HEK293 (cell line): ENCODE data around the gene RNF19B.
"Not testable (repeated sequence)": the region's sequence is repeated elsewhere in the genome, so short reads cannot be mapped to it uniquely, and the experiment has no call there.

Experiments
- CTCF ChIA-PET: fragments of 350-600 bp; formaldehyde crosslinking; extraction: SDS; loops from one replicate; lab custom pipeline; 2021; ENCODE audit warnings: antibody characterized with exemption; lab: Yijun Ruan, JAX
- POLR2A ChIA-PET: fragments of 300-600 bp; formaldehyde crosslinking; extraction: SDS; loops from one replicate; lab custom pipeline; 2020; ENCODE audit warnings: antibody characterized with exemption, inconsistent platforms; lab: Yijun Ruan, JAX
- H3K27ac ChIP-seq: fragments of 200-500 bp; sonication (Bioruptor generic); 2 replicates; pipeline ENCODE4 v1.5.1; 2014; ENCODE audit warnings: low read depth, low read length, control low read depth, inconsistent platforms; ENCODE audit errors: extremely low read depth
- H3K36me3 ChIP-seq, 2 experiments: fragments of 200-500 bp in 1 of 2; sonication (Bioruptor generic) in 1 of 2; 1 replicate in 1 of 2; 2 replicates in 1 of 2; pipeline ENCODE4 v1.5.1; 2014 to 2017; ENCODE audit warnings: inconsistent platforms in 2 of 2, low read length in 2 of 2; ENCODE audit not compliant: control insufficient read depth in 2 of 2, insufficient read depth in 1 of 2
- H3K4me1 ChIP-seq: fragments of 200-500 bp; sonication (Bioruptor generic); 2 replicates; pipeline ENCODE4 v1.5.1; 2014; ENCODE audit warnings: mild to moderate bottlenecking, low read length, inconsistent platforms; ENCODE audit not compliant: control insufficient read depth, insufficient read depth
- H3K4me3 ChIP-seq: 2 replicates; pipeline ENCODE4 v1.5.1; 2011; ENCODE audit warnings: low read depth, mild to moderate bottlenecking, control low read depth, low read length, moderate library complexity
- H3K9me3 ChIP-seq: fragments of 200-500 bp; sonication (Bioruptor generic); 2 replicates; pipeline ENCODE4 v1.5.1; 2014; ENCODE audit warnings: low read depth, low read length, inconsistent platforms; ENCODE audit not compliant: control insufficient read depth, insufficient read depth
- GLI2 ChIP-seq: fragments of 450-650 bp; formaldehyde crosslinking; IDR thresholded peaks from 2 replicates; pipeline ENCODE4; 2017; ENCODE audit warnings: missing biosample characterization, missing genetic modification characterization, low read depth, borderline replicate concordance
- KLF16 ChIP-seq: fragments of 450-650 bp; formaldehyde crosslinking; IDR thresholded peaks from 2 replicates; pipeline ENCODE4 v1.5.1; 2017; ENCODE audit warnings: missing biosample characterization, missing genetic modification characterization
- WT1 ChIP-seq: fragments of 450-650 bp; formaldehyde crosslinking; IDR thresholded peaks from 2 replicates; pipeline ENCODE4 v1.5.1; 2016; ENCODE audit warnings: missing biosample characterization, missing genetic modification characterization
- ZBTB17 ChIP-seq: fragments of 450-650 bp; formaldehyde crosslinking; IDR thresholded peaks from 2 replicates; pipeline ENCODE4 v1.5.1; 2016; ENCODE audit warnings: missing biosample characterization, missing genetic modification characterization
- ZBTB49 ChIP-seq: fragments of 450-650 bp; formaldehyde crosslinking; IDR thresholded peaks from 2 replicates; pipeline ENCODE4 v1.5.1; 2016; ENCODE audit warnings: missing biosample characterization, missing genetic modification characterization, low read depth
- ZNF112 ChIP-seq: fragments of 450-650 bp; formaldehyde crosslinking; IDR thresholded peaks from 2 replicates; pipeline ENCODE4 v1.5.0; 2017; ENCODE audit warnings: missing biosample characterization, missing genetic modification characterization
- ZNF202 ChIP-seq: fragments of 450-650 bp; formaldehyde crosslinking; IDR thresholded peaks from 2 replicates; pipeline ENCODE4 v1.5.1; 2016; ENCODE audit warnings: missing biosample characterization, missing genetic modification characterization, borderline replicate concordance
- ZNF221 ChIP-seq: fragments of 450-650 bp; formaldehyde crosslinking; IDR thresholded peaks from 2 replicates; pipeline ENCODE4 v1.5.1; 2017; ENCODE audit warnings: missing biosample characterization, missing genetic modification characterization, borderline replicate concordance
- ZNF600 ChIP-seq: fragments of 450-650 bp; formaldehyde crosslinking; IDR thresholded peaks from 2 replicates; pipeline ENCODE4 v1.5.1; 2016; ENCODE audit warnings: missing biosample characterization, missing genetic modification characterization
- ZNF660 ChIP-seq: fragments of 450-650 bp; IDR thresholded peaks from 2 replicates; pipeline ENCODE4 v1.5.1; 2018; ENCODE audit warnings: missing biosample characterization, mild to moderate bottlenecking, missing genetic modification characterization

RNF19B gene

GRCh38 chr1:32998997-32999396, 34.4 kb upstream of the RNF19B start:
- H3K4me1 ChIP-seq: no peaks in the 10 kb centered on the region
- H3K27ac ChIP-seq: no peak overlapping the region
- peaks cover 0 to 14% of the 10 kb centered on the region in 2 experiments; a peak in 1 of 3 replicates for H3K36me3 ChIP-seq
- H3K9me3 ChIP-seq: no peaks in the 10 kb centered on the region
- no peak for TF ChIP-seq ZBTB49 (tag by site-specific recombination)
- TF ChIP-seq ZNF202 (tag by site-specific recombination): no peak
- no peak for TF ChIP-seq ZNF660 (tag by site-specific recombination)
- no peak for TF ChIP-seq ZNF221 (tag by site-specific recombination)
- TF ChIP-seq KLF16 (tag by site-specific recombination): no peak
- TF ChIP-seq ZNF112 (tag by site-specific recombination): no peak
- no peak overlapping the region for H3K4me3 ChIP-seq
- ChIA-PET POLR2A (interaction anchor here (0.6 to 1.1 kb wide), 2 partner anchors 34 to 40 kb away, joined by 4 read pairs; partner anchors contain the start of gene RNF19B), CTCF (no interaction called here)

GRCh38 chr1:32998064-32998463, 33.5 kb upstream of the RNF19B start:
- CTCF ChIA-PET: interaction anchor here (0.6 kb wide), 1 partner anchor 156 kb away, joined by 3 read pairs; no protein-coding TSS in a partner anchor
- no peak overlapping the region for H3K27ac ChIP-seq
- POLR2A ChIA-PET: interaction anchor here (1.1 kb wide), 1 partner anchor 33 kb away, joined by 4 read pairs; the partner anchor contains the start of gene RNF19B

GRCh38 chr1:32997381-32997891, 32.8 kb upstream of the RNF19B start:
- Histone ChIP-seq H3K27ac (no peak overlapping the region), H3K4me1 (no peaks in the 10 kb centered on the region), H3K36me3 (peaks cover 0 to 10% of the 10 kb centered on the region in 2 experiments; a peak in 1 of 3 replicates)
- ChIA-PET CTCF (interaction anchor here (5.3 kb wide), 1 partner anchor 10 kb away, joined by 15 read pairs; no protein-coding TSS in a partner anchor), POLR2A (no interaction called here)
- TF ChIP-seq ZBTB17 (tag by site-specific recombination) (0 out of 2 replicates have a peak, but pooled peaks have one; percentile 27), GLI2 (tag by site-specific recombination) (no peak)
- TF ChIP-seq, all 188 proteins: peak for 1
- Histone ChIP-seq H3K9me3 (no peaks in the 10 kb centered on the region), H3K4me3 (no peak overlapping the region)

More at GRCh38 chr1:32998064-32998463, 33.5 kb upstream of the RNF19B start:
- no peaks in the 10 kb centered on the region for H3K9me3 ChIP-seq
- TF ChIP-seq WT1 (tag by site-specific recombination): no peak
- TF ChIP-seq ZNF600 (tag by site-specific recombination): 0 out of 2 replicates have a peak, but pooled peaks have one; percentile 40
- TF ChIP-seq, all 188 proteins: peak for 1
- Histone ChIP-seq H3K4me1 (no peaks in the 10 kb centered on the region), H3K36me3 (peaks cover 0 to 14% of the 10 kb centered on the region in 2 experiments; a peak in 1 of 3 replicates), H3K4me3 (no peak overlapping the region)

GRCh38 chr1:32993324-32993636, 28.7 kb upstream of the RNF19B start:
- not testable (repeated sequence) for H3K9me3 ChIP-seq, H3K4me1 ChIP-seq, H3K36me3 ChIP-seq, H3K27ac ChIP-seq, H3K4me3 ChIP-seq
- ChIA-PET POLR2A (interaction anchor here (0.8 to 1.2 kb wide), 2 partner anchors 28 to 30 kb away, joined by 3 to 6 read pairs; partner anchors contain the start of gene RNF19B), CTCF (interaction anchor here (0.5 to 5.3 kb wide), 6 partner anchors 14 to 1296 kb away, joined by 3 to 15 read pairs (median 3); no protein-coding TSS in a partner anchor)
